ENCODE results near the gene BCAR3.

Gene BCAR3

DNA sequence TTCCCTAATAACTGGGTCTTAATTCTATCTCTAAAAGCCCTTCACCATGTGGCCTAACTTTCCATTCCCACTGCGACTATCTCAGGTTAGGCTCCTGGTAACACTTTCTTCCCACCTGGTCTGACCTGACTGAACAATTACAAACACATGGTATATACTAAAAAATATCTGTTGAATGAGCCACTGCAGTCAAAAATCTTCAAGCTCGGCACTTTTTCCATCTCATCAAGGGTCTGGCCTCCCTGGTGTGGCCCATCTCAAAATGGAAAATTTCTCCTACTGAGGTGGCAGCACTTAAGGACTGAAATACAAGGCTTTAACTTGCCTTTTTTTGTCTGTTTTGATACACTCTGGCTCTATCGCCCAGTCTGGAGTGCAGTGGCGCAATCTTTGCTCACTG, 48.3 kb downstream of the BCAR3 start:
- no peak for DNase-seq

GRCh38 chr1:93631626-93632365, 49.8 kb downstream of the BCAR3 start:
- no peak for DNase-seq

- DNase-seq = no peak
These were observed 51.5 kb downstream of the BCAR3 start for GRCh38 chr1:93630168-93630567.

- DNase-seq = peak; percentile 29
These were observed 52.3 kb downstream of the BCAR3 start for GRCh38 chr1:93629101-93630059.

DNA sequence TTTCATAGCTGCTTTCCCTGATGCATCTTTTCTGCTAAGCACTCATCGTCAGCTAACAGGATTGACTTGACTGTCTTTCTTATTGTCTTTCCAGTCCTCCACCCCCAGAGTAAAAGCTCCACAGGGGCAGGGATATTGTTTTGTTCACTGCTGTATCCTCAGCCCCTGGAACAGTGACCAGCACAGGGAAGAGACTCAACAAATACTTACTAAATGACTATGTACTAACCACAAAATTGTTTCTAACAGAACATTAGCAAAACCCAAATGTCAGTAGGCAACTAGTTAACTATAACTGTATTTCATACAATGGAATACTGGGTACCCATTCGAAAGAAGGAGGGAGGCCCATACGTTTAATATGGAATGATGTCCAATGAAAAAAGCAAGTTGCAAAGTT, 53.0 kb downstream of the BCAR3 start:
- no peak for DNase-seq

- no peak for DNase-seq
These were observed 55.9 kb downstream of the BCAR3 start for GRCh38 chr1:93625582-93626327.

DNA sequence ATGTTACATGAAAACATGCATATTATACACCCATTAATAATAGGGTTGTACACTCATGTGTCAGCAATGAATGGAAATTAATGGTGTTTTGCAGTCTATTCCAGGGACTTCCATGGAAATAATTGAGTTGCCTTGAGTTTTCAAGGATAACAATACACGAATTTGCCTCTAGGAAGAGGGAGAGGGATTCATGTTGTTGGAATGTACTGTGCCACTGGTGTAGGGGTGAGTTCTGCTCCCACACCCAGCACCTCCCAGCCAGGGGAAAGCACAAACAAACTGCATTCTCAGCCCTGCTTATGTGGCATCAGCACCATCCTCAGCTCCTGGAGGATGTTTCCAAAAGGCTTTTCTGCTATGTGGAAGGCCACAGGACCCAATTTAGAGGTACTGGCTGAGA, 57.8 kb downstream of the BCAR3 start:
- no peak for DNase-seq

- DNase-seq = no peak
These were observed 58.2 kb downstream of the BCAR3 start for GRCh38 chr1:93623436-93623835.

- no peak for DNase-seq
These were observed 60.4 kb downstream of the BCAR3 start for GRCh38 chr1:93621246-93621645.

DNA sequence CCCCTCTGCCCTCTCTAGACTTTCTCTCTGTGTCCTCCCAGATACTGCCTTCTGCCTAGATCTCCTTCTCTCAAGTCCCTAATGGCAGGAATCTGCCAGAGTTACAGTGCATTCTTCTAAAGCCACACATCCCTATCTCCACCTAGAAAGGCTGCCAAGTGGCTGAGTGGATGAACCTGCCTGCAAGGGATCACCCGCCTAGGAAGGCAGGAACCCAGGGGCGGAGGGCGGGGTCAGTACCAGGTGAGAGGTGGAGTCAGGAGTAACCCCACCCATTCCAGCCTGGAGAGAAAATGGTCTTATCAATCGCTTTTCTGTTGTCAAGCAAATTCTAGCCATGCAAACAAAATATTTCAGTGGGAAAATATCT, 60.8 kb downstream of the BCAR3 start:
- no peak for DNase-seq

GRCh38 chr1:93620172-93620840, 61.3 kb downstream of the BCAR3 start:
- no peak for DNase-seq

- DNase-seq = no peak
These were observed 62.0 kb downstream of the BCAR3 start for GRCh38 chr1:93619507-93620171.

DNA sequence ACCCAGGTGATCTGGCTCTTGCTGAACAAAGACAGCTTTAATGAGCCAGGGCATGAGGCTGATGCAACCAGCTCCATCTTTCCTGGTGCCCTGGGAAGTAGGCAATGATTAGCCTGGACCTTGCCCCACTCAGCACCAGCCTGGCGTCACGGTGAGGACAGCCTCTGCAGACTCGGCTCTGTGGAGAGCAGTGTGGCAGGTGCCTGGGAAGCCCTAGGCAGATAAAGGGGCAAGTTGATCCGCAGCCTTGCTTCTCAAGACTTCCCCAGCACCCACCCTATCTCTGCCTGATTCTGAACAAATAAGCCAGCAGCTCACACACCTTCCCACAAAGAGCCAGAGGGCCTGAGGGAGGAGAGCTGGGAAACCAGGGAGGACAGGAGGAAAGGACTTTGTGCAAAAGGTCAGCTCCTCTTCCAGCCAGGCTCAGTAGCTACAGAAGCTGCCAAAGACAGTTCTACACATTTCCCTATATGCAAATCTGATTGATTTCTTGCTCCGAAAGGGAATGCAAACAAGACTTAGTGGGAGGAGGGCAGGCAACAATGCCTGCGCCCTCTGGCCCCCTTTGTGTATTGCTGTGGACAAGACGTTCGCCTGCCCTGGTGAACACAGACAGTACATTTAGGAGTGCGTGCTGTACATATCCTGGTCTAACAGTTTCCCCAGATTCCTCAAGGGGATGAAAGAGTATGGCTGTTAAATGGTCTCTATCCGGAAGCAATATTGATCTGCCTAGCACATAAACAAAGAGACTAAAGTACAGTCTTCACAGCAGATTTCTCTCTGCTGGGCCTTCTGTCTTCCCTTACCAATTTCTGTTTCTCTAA, 63.8 kb downstream of the BCAR3 start:
- no peak for DNase-seq

DNA sequence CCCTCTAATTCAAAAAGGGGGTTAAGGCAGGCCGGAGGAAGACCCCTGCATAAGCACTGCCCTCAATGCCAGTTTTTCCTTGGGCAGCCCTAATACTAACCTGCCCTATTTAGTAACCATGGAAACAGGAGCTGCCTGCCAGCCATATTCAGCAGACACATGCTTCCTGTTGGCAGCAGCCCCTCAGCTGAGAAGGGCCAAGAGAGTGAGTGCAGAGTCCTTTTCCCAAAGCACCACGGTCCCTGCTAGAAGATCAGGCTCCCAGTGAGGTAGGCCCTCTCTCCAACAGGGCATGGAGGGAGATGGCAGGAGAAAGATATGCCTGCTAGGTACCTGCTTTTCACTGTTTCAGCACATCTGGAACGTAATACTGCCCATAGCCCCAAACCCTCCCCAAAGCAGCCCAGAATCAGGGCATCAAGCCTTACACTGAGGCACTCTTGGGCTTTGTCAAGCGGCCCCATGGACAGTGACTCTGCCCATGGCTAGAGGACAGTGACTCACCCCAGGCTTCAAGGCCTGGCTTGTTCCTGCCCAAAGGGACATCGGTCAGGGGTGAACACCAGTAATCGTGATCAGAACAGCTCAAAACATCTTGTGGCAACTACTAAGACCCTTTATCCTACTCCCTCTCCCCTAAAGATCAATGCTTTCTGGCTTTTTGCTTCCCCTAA, 64.5 kb downstream of the BCAR3 start:
- no peak for DNase-seq

DNA sequence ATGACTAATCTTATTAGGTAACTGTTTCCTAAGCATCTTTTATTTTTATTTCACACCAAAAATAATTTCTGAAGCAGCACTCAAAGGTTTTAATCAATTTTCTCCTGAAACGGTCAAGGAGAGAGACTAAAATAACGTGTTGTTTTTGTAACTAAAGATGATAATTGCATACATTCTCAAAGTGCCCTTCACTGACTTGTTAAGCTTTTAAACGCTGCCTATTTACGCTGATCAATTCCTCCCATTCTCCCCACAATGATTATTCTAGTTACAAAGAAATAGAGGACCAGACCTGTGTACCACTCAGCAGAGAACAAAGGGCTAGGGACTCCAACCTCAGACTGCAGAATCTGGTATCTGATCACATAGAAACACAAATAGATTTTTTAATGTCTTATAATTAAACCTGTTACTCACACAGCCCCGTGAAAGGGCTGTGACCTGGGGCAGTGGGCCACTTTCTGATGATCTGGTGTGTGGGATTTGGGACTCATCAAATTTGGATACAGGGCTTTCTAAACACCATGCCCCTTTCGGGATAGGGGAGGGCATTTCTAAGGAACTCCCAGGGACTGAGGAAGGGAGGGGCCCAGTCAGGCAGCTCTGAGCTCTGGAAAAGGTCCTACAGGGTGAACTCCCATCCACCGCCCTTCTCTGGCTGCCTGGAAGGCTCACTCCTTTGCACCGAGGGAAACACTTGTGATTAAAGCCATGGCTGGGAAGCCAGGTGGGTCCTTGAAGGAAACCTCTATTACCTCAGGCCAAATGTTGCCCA, 65.2 kb downstream of the BCAR3 start:
- no peak for DNase-seq

DNA sequence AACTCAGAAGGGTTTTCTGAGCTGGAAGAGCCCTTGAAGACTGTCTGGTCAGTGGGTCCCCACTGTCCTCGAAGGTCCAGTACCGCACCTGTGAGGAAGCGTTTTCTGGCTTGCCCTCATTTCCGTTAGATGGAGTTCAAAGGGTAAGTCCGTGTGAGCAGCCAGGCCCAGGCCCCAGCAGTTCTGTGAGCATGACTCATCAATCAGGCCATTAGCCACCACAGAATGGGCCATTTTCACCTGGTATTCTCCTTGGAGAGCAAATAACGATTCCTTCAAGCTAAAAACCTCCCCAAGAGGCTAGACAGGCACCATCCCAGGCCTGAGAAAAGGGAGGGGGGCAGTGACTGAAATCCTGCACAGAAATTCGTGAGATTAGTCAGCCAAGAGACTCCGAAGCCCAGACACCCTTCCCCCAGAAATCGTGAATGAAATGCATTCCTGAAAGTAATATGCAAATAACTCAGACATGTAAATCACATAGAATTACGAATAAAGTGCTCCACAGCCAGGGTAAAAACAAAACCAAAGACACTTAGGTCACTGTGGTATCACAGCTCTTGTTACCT, 66.0 kb downstream of the BCAR3 start:
- peak; percentile 39 for DNase-seq

GRCh38 chr1:93614986-93615581, 66.6 kb downstream of the BCAR3 start:
- no peak for DNase-seq

DNA sequence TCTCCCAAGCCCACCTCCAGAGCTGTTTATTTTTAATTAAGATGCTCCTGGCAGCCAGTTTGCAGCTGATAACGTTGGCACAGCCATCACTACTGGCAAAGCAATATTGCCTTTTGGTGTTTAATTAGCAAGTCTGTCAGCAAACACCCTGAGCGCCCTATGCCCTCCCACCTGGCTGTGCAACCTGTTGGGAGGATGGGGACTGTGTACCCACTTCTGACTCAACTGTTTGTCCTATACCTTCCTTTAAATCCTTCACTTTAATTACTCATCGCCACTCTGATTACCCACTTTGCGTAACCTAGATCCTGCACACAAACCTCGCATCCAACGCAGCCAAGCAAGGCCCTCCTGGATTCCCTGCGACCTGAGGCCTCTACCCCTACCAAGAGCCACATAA, 67.1 kb downstream of the BCAR3 start:
- DNase-seq = no peak

DNA sequence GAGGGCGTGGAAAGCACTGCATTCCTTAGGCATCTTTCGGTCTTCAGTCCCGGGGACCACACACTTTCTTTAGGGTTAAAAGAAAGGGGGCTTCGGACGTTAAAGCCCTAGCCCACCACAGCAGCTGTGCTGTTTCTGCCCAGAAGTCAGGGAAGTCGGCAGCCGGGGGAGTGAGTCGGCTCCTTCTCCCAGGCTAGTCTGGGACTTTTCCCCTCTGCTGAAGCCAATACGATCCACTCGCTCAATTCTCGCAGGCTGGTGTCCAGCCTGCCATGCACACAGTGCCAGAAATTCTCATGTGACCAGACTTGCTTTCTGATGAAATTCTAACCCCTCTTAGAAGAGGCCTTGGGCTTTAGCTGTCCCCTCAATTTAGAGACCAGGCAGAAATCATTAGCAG, 67.7 kb downstream of the BCAR3 start:
- no peak for DNase-seq
